Activated CD8-positive, alpha-beta memory T cell treated with anti-CD3 and anti-CD28 coated beads for 24 hours (primary cell): ENCODE measurements around the gene TCF7L2.

Experiments used
- DNase-seq: peaks from one replicate; pipeline ENCODE4 v3.0.0-alpha.2; 2020

Gene TCF7L2

DNA sequence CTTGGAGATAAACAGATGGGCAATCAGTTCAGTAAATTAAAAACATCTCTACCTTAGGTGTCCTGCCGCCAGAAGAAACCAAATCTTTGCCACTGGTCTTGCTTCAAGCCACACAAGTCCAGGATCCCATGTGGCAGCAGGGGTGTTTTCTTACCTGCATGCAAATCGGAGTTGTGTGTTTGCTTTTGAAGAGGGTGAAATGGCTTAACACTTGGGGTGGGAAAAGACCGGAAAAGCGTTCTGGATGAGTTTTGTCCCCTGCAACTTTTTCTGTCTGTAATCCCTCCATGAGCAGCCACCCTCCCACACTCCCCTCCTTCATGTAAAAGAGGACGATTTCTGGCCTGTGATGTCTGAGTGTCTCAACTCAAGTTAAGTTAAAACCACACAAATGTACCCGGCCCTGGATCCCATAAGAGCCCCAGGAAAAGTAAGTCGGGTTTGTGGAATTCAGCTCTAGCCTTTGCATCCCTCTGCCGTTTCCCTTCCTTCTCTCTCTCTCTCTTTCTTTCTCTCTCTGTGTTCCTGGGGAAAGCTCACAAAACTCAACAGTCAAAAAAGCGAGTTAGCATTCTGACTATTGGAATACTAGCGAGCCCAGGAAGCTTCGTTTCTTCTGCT is 178.5 kb downstream of the TCF7L2 start:
- DNase-seq, result no peak

- no peak for DNase-seq
Measured at GRCh38 chr10:113129117-113129516, 179.1 kb downstream of the TCF7L2 start.

DNA sequence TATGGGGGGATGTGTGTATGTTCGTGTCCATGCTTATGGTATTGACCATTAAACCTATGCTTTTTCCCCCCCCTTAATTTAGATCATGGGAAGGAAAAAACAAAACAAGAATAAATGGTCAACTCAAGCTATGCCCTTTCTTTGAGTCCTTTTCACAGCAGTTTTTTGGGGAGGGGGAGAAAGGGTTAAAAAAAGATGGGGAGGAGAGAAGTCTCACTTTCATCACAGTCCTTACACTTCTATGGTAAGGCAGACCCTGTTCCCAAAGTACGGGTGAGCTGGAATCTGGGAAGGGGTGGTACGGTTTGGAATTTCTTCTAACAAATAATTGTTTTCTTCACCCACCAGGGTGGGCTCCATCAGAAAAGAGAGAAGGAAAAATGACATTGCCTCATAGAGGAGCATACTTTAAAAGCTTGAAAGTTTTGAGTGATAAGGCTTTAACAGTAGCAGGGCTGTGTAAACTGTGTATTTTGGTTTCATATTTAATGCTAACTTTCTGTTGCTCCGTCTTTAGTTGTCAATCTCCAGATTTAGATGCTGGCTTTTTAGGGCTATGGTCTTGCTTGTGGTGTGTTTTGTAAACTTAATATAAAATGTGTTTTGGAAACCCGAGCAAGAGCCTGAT is 180.1 kb downstream of the TCF7L2 start:
- no peak for DNase-seq

DNA sequence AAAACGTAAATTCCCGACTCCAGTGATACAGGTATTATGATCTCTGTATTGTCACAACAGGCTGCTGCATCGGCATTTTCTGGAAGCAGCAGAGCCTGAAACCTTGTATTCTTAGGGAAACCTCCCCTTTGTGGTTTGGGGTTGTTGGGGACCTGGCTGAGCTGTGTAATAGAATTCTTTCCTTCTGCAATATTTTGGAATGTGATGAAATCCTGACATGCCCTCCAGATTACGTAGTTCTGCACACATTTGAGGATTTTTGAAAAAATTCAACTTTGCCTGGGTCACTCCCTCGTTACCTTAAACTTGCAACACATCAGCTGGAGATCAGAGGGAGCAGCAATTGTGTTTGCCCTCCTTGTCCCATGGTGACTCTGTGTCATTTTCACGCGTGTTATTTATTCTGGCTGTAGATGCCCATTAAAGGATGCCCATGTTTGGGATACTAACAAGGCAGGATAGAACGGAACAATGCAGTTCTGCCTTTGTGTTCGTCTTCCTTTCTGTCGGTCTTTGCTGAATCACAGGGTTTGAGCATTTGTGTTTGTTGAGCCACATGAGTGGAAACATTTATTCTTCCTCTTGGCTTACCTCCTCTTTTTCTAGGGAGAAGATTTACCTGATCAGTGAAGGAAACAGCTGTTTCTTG is 181.7 kb downstream of the TCF7L2 start:
- no peak for DNase-seq

DNA sequence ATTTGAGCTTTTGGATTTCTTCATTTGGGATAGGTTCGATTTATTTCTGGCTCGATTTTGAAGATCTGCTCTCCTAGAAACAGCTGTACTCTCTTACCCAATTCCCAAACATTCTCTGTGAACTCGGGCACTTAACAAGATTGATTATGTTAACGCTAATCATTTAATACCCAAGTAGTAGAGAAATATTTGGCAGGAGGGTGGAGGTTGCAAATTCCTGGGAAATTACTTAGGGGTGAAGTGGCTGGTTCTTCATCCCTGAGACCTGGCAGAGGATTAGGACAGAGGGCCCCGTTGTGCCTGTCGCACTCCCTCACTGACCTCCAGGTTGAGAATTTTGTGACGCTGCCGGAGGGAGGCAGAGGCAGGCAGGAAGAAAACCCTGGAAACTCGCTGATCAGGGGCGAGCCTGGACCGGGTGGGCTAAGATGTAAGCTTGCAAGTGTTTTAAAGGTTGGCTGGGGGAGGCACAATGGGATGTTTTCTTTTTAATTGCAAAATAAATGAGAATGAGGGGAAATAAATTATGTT is 182.6 kb downstream of the TCF7L2 start:
- no peak for DNase-seq

GRCh38 chr10:113133497-113134115 is 183.6 kb downstream of the TCF7L2 start:
- DNase-seq, result no peak

- no peak for DNase-seq
Measured at GRCh38 chr10:113135025-113135424, 185.0 kb downstream of the TCF7L2 start.

DNA sequence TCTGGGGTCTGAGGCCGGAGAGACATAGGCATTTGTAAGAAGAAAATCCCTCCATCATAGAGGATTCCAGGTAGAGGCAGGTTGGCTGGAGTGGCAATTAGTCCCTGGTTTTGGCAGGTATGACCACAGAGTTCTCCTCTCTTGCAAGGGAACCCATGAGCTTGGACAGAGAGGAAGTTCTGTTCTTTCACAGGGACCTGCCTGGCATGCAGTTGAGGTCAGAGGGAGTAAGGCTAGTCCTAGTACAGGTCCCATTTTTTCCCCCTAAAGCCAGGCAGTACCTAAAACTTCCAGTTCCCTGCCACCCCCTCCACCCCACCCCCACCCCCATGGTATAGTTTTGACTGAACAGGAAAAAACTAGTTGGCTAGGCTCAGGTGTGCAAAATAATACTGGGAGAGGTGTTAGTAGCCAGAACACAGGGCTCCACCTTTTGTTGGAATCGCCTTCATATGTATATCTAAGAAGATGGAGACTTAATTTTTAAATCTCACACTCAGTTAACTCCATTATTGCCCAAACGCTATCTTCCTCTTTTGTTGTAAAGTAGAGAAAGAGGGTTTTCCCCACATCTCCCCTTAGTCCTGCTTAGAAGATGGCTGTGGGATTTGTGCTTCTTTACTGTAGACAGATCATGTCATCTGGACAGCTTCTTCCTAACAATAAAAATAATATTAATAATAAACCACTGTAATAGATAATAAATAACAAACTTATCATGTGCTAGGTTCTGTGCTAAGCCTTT is 188.1 kb downstream of the TCF7L2 start:
- no peak for DNase-seq

- DNase-seq, result no peak
Measured at GRCh38 chr10:113138937-113139585, 189.0 kb downstream of the TCF7L2 start.

DNA sequence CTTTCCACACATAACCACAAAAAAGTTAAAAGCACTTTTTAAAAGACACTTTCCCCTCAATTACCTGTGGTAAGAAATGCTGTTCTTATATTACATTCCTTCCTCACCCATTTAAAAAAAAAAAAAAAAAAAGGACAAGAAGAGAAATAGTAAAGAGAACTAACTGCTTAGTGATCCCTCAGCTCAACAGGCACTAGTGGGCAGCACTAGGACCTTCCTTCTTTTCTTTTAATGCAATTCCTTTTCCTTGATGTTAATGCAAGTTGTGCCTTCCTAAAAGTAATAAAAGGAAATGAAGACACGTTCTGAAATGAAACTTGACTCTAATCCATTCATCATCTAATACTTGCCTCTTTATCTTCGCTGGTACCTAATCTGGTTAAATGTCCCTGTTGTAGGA is 189.7 kb downstream of the TCF7L2 start:
- no peak for DNase-seq

GRCh38 chr10:113140143-113141011 is 190.3 kb downstream of the TCF7L2 start:
- no peak for DNase-seq

- no peak for DNase-seq
Measured at GRCh38 chr10:113142601-113143362, 192.7 kb downstream of the TCF7L2 start.

DNA sequence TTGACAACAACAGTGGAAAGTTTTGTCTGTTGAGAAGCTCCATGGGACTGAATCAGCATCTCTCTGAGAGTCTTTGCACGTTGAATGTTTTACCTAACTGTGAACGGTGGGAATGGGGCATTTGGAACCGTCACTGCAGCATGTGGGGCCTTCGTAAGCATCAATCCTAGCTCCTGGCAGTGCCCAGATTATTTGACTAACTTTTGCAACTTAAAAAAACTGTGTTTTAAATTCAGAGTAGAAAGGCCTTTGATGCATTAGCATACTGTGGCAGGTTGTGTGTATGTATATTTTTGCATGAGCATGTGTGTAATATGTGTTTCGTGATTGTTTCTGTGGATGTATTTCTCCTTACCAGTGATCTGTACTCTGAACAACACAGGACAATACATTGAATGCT is 194.5 kb downstream of the TCF7L2 start:
- DNase-seq, result no peak

DNA sequence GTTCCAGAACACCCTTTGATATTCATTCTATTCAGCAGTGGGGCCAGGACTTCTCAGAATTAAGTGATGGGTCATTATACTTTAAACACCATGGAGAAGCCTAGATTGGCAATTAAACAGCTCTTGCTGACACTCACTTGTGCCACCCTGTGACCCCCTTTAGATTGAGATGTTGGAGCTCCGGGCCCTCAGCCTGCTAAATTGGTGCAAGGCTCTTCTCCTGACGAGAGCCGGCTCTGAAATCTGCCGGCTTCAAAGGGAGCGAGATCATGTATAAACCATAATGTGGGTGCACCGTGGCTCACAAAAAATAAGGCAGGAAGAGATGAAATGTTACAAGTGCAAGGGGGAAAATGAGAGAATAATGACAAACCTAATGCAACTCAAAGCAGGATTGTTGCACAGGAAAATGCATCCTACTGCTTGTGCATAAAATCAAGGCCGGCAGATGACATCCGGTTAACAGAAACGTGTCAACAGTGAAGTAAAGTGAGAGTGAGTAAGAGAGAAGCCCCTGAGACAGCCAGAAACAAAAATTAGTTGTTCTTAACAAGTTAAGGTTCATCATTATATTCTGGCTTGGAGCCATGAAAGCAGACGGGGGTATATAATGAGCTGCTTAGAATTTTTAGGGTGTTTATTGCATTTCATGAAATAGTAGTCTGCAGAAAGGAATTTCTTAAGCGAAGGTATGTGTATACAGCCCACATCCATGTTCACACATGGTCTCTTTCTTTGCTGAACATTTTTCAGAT is 198.2 kb downstream of the TCF7L2 start:
- DNase-seq, result no peak

- DNase-seq, result no peak
Measured at GRCh38 chr10:113148901-113149300, 198.9 kb downstream of the TCF7L2 start.

GRCh38 chr10:113149626-113150025 is 199.6 kb downstream of the TCF7L2 start:
- DNase-seq, result no peak

- no peak for DNase-seq
Measured at GRCh38 chr10:113151190-113151666, 201.2 kb downstream of the TCF7L2 start.

DNA sequence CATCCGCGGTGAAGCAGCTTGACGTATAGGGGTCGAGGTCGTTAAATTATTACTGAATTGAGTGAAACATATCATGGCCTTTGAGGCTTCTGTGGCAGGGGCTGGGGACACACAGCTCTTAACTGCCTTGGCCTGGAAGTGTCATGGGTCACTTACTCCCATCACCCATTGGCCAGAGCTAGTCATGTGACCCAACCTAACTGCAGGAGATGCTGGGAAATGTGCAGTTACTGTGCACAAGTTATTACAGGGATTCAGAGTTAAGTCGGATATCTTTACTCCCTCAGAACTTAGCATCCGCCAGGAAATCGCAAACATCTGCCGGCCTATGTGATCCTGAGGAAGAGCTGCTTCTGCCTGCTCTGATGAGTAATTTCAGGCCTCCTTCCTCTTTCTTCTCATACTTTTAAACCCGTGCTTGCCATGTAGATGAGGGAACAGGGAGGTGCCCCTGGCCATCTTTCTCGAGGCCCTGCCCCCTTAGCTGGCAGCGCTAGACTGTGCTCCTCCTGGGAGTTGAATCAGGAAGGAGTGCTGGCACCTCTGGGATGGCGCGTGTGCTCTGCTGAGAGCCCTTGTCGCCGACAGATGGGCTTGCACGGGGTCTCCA is 203.6 kb downstream of the TCF7L2 start:
- no peak for DNase-seq

DNA sequence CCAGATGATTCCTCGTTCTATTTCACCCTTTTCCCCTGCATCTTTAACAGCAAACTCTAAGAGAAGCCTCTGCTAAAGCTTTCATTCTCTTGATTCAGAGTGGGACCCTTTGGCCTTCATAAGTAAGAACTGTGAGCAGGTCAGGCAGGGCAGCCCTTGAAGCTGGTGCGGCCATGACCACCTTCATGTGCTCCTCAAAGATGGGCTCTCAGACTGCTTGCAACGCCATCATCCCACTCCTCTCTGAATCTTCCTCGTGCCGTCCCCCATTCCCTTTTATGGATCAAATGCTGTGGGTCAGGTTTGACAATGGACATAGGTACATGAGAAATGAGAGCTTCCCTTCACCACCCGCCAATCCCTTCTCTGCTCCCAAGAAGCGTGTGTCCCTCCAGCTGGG is 207.4 kb downstream of the TCF7L2 start:
- DNase-seq, result no peak
